Measurements from ENCODE around the gene CTDP1. TPM values are rescaled to one million over a fixed set of nuclear protein-coding genes. Genes with fewer than 3 reads are reported as not detected.

CTDP1 gene
- total RNA-seq, 1 experiment from 2014 or later = 24.9 TPM

- no peak for TF ChIP-seq REST (IDR thresholded peaks at IDR 0.05; ENCODE audit: low read depth)
- TF ChIP-seq EZH2phosphoT487 (IDR thresholded peaks at IDR 0.05; ENCODE audit: borderline replicate concordance) = no peak
- no peak for TF ChIP-seq SP1 (IDR thresholded peaks at IDR 0.05; ENCODE audit: low read depth)
- TF ChIP-seq ZFX (IDR thresholded peaks at IDR 0.05) = no peak
- TF ChIP-seq EGR1 (IDR thresholded peaks at IDR 0.05; ENCODE audit: low read depth) = no peak
- no peak for TF ChIP-seq ELF1 (IDR thresholded peaks at IDR 0.05; ENCODE audit: borderline replicate concordance, low read depth)
- TF ChIP-seq, protein P1, sequence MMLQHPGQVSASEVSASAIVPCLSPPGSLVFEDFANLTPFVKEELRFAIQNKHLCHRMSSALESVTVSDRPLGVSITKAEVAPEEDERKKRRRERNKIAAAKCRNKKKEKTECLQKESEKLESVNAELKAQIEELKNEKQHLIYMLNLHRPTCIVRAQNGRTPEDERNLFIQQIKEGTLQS (IDR thresholded peaks at IDR 0.05) = no peak
- no peak for TF ChIP-seq RAD21 (IDR thresholded peaks at IDR 0.05; ENCODE audit: low read depth)
- TF ChIP-seq POLR2A (IDR thresholded peaks at IDR 0.05; ENCODE audit: borderline replicate concordance, extremely low read depth, insufficient read depth, insufficient read length) = no peak
- no peak for TF ChIP-seq POLR2AphosphoS5 (IDR thresholded peaks at IDR 0.05; ENCODE audit: low read depth, low read length)
- TF ChIP-seq TCF7L2 (IDR thresholded peaks at IDR 0.05; ENCODE audit: borderline replicate concordance, extremely low read depth, insufficient read depth, insufficient read length) = no peak
- no peak for TF ChIP-seq SIN3A (IDR thresholded peaks at IDR 0.05; ENCODE audit: low read depth)
- no peak for TF ChIP-seq YY1 (IDR thresholded peaks at IDR 0.05; ENCODE audit: extremely low read depth, insufficient replicate concordance, low read depth, low read length)
- no peak overlapping the region for H3K27ac ChIP-seq (ENCODE audit: low read depth, low read length)
- no TSS peak for BruUV-seq (replicated peaks)
- no peaks in the 10 kb centered on the region for H3K9me2 ChIP-seq (ENCODE audit: insufficient read depth)
- H3K79me2 ChIP-seq (ENCODE audit: insufficient read depth, low read length) = no peaks in the 10 kb centered on the region
- DNase-seq (ENCODE audit: low read depth, low spot score) (no peak), ATAC-seq (no peak)
- H3K9me3 ChIP-seq (ENCODE audit: control insufficient read depth in 1 of 2, insufficient read depth in 1 of 2, low read depth in 1 of 2, low read length in 2 of 2) = no peaks in the 10 kb centered on the region
- peaks cover 6% of the 10 kb centered on the region; the same call in 1 of the 2 replicates for H3K27me3 ChIP-seq (ENCODE audit: insufficient read depth, low read length)
- H3K9ac ChIP-seq (ENCODE audit: low read length) = no peak overlapping the region
- H4K20me1 ChIP-seq (ENCODE audit: insufficient read depth) = no peaks in the 10 kb centered on the region
- POLR2A ChIA-PET = no interaction called here
- no peaks in the 10 kb centered on the region for H3K36me3 ChIP-seq (ENCODE audit: control insufficient read depth in 1 of 2, insufficient read depth in 2 of 2, low read length in 2 of 2)
- H2AFZ ChIP-seq (ENCODE audit: low read depth, low read length, poor library complexity, severe bottlenecking) = no peak overlapping the region
- no peak overlapping the region for H3K4me3 ChIP-seq (replicated peaks in 1 of 2; ENCODE audit: low read depth in 1 of 2, low read length in 2 of 2)
- H3K4me2 ChIP-seq (ENCODE audit: low read length) = no peak overlapping the region
- no peaks in the 10 kb centered on the region for H3K4me1 ChIP-seq (ENCODE audit: control insufficient read depth in 1 of 2, insufficient read depth in 2 of 2, low read length in 2 of 2)
- CTCF ChIA-PET = no interaction called here
- intact Hi-C loops (cut with micrococcal nuclease) = loop anchor here (10.0 kb wide), 1 partner anchor 61 kb away; no protein-coding TSS in a partner anchor
- RAD21 ChIA-PET (ENCODE audit: low non-redundant PET in 1 of 2, low total read pairs in 2 of 2, uncharacterized antibody in 2 of 2, unreplicated experiment in 2 of 2) = no interaction called here
Measured at GRCh38 chr18:79763407-79763806, 83.8 kb downstream of the CTDP1 start.
